Heart left ventricle (tissue), 13 donors: Measurements from ENCODE around the gene MRPL1.
"Not testable (repeated sequence)": the region's sequence is repeated elsewhere in the genome, so short reads cannot be mapped to it uniquely, and the experiment has no call there.

Experiments
- POLR2A ChIP-seq, 2 donors: fragments of 450-650 bp; IDR thresholded peaks; one replicate each; pipeline ENCODE4 v1.6.1; 2017; ENCODE audit warnings: antibody characterized with exemption in 2 of 2, mild to moderate bottlenecking in 2 of 2, moderate library complexity in 2 of 2
- TF ChIP-seq, protein P1 (sequence below), 12 donors: fragments of 200-600 bp; sonication (generic) in 4 of 12; IDR thresholded peaks; one replicate each; pipeline versions ENCODE4 v1.5.0 to v1.8.0; 2018 to 2022; ENCODE audit warnings: antibody characterized with exemption in 12 of 12, mild to moderate bottlenecking in 5 of 12
- donor health status: ischemic (EF 13 %, LVEDD 7.1; RV severe dilation, severe dysfunction).
- donor health status: DM: no; HTN: yes; CAD: no.
- donor health status: DM: no; HTN: no; CAD: no.
- donor health status: ischemic (EF 25% LVEDD 6.9; RV normal size, moderate dysfunction).
- donor health status: ischemic (EF 25% LVEDD 5.7; RV mildly dilated, moderate dysfunction).
- donor health status: ischemic (EF 35%, LVEDD 5.7; RV mildly dilated, moderate dysfunction).
- donor health status: nonischemic (EF 11% LVEDD 7.7; RV severe dilation, severe dysfunction).
- donor health status: DM: yes; HTN: yes; CAD: no.
- donor health status: PGD.
- donor health status: ischemic (EF 29% LVEDD 5.4; RV normal size, mild dysfunction).
- donor health status: nonischemic (EF 23%, LVEDD 6.1; RV moderate dilation, normal function).

DNA sequence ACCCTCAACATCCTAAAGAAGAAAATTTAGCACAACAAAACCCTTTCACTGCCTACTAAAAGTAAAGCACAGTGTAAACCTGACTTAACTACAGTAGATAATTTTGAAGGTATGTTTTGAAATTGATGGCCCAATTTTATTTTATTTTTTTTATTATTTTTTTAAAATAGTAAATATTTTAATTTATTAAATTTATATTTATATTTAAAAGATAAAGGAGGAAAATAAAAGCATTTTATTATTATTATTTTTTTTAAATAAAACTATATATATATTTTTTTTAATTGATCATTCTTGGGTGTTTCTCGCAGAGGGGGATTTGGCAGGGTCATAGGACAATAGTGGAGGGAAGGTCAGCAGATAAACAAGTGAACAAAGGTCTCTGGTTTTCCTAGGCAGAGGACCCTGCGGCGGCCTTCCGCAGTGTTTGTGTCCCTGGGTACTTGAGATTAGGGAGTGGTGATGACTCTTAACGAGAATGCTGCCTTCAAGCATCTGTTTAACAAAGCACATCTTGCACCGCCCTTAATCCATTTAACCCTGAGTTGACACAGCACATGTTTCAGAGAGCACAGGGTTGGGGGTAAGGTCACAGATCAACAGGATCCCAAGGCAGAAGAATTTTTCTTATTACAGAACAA, 120.4 kb downstream of the MRPL1 start:
- TF ChIP-seq, protein P1, sequence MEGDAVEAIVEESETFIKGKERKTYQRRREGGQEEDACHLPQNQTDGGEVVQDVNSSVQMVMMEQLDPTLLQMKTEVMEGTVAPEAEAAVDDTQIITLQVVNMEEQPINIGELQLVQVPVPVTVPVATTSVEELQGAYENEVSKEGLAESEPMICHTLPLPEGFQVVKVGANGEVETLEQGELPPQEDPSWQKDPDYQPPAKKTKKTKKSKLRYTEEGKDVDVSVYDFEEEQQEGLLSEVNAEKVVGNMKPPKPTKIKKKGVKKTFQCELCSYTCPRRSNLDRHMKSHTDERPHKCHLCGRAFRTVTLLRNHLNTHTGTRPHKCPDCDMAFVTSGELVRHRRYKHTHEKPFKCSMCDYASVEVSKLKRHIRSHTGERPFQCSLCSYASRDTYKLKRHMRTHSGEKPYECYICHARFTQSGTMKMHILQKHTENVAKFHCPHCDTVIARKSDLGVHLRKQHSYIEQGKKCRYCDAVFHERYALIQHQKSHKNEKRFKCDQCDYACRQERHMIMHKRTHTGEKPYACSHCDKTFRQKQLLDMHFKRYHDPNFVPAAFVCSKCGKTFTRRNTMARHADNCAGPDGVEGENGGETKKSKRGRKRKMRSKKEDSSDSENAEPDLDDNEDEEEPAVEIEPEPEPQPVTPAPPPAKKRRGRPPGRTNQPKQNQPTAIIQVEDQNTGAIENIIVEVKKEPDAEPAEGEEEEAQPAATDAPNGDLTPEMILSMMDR (IDR thresholded peaks at IDR 0.05) = not testable (repeated sequence)
- not testable (repeated sequence) for TF ChIP-seq POLR2A (IDR thresholded peaks at IDR 0.05)
